ENCODE measurements around the gene KNCN.

DNA sequence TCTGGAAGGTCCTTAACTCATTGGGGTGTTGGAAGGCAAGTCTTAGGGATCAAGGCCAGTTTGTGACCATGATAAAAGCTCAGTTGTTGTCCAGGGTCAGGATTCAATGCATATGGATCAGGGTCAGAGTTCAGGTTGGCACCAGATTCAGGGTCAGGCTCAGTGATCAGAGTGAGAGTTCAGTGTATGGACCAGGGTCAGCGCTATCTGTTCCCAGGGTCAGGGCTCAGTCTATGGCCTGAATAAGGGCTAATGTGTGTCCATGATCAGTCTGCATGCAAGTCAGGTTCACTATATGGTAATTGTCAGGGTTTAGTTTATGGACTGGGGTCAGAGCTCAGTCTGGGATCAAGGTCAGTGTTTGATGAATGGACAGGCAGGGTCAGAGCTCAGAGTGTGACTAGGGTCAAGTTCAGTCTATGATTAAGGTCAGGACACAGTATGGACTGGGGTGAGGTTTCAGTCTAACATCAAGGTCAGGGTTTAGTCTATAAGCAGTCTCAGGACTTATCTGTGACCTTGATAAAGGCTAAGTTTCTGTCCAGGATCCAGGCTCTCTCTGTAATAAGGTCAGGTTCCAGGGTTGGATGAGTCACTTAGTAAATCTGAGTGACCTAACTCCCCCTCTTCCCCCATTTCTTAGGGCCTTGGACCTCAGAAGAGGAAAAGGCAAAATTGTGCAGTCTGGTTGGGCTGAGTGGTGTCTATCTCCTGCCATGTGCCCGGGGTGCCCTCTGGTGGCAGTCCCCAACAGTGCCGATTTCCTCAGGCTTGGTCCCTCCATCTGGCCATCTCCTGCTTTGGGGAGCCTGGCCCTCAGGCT lies 23.8 kb downstream of the KNCN start:
- TF ChIP-seq, protein P1, sequence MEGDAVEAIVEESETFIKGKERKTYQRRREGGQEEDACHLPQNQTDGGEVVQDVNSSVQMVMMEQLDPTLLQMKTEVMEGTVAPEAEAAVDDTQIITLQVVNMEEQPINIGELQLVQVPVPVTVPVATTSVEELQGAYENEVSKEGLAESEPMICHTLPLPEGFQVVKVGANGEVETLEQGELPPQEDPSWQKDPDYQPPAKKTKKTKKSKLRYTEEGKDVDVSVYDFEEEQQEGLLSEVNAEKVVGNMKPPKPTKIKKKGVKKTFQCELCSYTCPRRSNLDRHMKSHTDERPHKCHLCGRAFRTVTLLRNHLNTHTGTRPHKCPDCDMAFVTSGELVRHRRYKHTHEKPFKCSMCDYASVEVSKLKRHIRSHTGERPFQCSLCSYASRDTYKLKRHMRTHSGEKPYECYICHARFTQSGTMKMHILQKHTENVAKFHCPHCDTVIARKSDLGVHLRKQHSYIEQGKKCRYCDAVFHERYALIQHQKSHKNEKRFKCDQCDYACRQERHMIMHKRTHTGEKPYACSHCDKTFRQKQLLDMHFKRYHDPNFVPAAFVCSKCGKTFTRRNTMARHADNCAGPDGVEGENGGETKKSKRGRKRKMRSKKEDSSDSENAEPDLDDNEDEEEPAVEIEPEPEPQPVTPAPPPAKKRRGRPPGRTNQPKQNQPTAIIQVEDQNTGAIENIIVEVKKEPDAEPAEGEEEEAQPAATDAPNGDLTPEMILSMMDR (IDR thresholded peaks at IDR 0.05) = peak; percentile 87
- TF ChIP-seq EZH2phosphoT487 (IDR thresholded peaks at IDR 0.05) = no peak
